ENCODE data around the gene DLX1. TPM values are rescaled to one million over a fixed set of nuclear protein-coding genes. Genes with fewer than 3 reads are reported as not detected.

DLX1 gene
- total and polyA plus RNA-seq, 9 of the 15 experiments (the other 6 are each of a cell fraction or from before 2014, with no cell fraction given) = 1.9 to 26.2 (median 9.6) TPM

DNA sequence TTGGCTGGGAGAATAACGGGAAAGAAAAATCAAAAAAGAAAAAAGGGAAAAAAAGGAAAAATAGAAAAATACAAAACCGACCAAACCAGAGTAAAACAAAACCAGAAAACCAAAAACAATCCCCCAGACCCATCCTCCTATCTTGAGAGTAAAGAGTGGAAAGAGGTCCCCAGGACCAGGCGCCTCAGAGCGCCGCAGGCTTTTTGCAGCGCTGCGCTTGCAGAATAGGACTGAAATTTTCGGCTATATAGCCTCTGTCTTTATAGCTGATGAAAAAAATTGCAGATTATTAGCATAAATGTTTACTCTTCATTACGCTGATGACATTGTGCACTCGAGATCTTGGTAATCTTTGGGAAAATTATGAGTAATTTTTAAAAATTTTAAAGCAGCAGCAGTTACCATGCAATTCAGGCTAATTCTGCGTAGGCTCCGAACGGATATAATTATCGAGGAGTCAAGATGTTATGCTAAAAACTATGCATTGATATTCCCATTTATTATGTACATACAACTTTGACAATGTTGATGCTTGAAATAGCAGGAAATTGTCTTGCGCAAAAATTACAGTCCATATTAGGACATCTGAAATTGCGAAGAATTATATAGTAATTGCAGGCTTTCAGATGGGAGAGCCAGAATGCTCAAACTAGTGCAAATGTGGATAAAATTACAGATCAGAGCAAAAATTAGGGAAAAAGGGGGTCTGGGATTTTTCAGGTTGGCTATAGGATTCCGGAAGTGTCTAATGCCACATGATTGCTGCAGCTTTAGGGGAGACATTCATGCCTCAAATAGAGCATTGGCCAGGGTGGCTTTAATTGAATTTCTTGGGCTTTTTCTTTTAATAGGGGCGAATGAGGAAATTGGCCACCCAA is 8.3 kb downstream of the DLX1 start (continued):
- TF ChIP-seq, protein P1, sequence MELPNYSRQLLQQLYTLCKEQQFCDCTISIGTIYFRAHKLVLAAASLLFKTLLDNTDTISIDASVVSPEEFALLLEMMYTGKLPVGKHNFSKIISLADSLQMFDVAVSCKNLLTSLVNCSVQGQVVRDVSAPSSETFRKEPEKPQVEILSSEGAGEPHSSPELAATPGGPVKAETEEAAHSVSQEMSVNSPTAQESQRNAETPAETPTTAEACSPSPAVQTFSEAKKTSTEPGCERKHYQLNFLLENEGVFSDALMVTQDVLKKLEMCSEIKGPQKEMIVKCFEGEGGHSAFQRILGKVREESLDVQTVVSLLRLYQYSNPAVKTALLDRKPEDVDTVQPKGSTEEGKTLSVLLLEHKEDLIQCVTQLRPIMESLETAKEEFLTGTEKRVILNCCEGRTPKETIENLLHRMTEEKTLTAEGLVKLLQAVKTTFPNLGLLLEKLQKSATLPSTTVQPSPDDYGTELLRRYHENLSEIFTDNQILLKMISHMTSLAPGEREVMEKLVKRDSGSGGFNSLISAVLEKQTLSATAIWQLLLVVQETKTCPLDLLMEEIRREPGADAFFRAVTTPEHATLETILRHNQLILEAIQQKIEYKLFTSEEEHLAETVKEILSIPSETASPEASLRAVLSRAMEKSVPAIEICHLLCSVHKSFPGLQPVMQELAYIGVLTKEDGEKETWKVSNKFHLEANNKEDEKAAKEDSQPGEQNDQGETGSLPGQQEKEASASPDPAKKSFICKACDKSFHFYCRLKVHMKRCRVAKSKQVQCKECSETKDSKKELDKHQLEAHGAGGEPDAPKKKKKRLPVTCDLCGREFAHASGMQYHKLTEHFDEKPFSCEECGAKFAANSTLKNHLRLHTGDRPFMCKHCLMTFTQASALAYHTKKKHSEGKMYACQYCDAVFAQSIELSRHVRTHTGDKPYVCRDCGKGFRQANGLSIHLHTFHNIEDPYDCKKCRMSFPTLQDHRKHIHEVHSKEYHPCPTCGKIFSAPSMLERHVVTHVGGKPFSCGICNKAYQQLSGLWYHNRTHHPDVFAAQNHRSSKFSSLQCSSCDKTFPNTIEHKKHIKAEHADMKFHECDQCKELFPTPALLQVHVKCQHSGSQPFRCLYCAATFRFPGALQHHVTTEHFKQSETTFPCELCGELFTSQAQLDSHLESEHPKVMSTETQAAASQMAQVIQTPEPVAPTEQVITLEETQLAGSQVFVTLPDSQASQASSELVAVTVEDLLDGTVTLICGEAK (IDR thresholded peaks at IDR 0.05) = peak; percentile 50; the same call in 1 of the 2 replicates
- TF ChIP-seq, protein P1 (CRISPR knock-in tag; IDR thresholded peaks at IDR 0.05) = no peak
- TF ChIP-seq SOX6 (IDR thresholded peaks at IDR 0.05) (no peak), RBM17 (IDR thresholded peaks at IDR 0.05; ENCODE audit: borderline replicate concordance, low read depth, low read length) (no peak), KDM4B (IDR thresholded peaks at IDR 0.05; ENCODE audit: borderline replicate concordance in 2 of 2, low read depth in 1 of 2) (no peak), HNRNPLL (IDR thresholded peaks at IDR 0.05; ENCODE audit: low read depth, low read length, poor library complexity, severe bottlenecking) (peak; percentile 1), ARID1B (IDR thresholded peaks at IDR 0.05) (no peak)
- TF ChIP-seq, protein P2, sequence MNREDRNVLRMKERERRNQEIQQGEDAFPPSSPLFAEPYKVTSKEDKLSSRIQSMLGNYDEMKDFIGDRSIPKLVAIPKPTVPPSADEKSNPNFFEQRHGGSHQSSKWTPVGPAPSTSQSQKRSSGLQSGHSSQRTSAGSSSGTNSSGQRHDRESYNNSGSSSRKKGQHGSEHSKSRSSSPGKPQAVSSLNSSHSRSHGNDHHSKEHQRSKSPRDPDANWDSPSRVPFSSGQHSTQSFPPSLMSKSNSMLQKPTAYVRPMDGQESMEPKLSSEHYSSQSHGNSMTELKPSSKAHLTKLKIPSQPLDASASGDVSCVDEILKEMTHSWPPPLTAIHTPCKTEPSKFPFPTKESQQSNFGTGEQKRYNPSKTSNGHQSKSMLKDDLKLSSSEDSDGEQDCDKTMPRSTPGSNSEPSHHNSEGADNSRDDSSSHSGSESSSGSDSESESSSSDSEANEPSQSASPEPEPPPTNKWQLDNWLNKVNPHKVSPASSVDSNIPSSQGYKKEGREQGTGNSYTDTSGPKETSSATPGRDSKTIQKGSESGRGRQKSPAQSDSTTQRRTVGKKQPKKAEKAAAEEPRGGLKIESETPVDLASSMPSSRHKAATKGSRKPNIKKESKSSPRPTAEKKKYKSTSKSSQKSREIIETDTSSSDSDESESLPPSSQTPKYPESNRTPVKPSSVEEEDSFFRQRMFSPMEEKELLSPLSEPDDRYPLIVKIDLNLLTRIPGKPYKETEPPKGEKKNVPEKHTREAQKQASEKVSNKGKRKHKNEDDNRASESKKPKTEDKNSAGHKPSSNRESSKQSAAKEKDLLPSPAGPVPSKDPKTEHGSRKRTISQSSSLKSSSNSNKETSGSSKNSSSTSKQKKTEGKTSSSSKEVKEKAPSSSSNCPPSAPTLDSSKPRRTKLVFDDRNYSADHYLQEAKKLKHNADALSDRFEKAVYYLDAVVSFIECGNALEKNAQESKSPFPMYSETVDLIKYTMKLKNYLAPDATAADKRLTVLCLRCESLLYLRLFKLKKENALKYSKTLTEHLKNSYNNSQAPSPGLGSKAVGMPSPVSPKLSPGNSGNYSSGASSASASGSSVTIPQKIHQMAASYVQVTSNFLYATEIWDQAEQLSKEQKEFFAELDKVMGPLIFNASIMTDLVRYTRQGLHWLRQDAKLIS (CRISPR knock-in tag; IDR thresholded peaks at IDR 0.05) = no peak
- TF ChIP-seq, protein P3, sequence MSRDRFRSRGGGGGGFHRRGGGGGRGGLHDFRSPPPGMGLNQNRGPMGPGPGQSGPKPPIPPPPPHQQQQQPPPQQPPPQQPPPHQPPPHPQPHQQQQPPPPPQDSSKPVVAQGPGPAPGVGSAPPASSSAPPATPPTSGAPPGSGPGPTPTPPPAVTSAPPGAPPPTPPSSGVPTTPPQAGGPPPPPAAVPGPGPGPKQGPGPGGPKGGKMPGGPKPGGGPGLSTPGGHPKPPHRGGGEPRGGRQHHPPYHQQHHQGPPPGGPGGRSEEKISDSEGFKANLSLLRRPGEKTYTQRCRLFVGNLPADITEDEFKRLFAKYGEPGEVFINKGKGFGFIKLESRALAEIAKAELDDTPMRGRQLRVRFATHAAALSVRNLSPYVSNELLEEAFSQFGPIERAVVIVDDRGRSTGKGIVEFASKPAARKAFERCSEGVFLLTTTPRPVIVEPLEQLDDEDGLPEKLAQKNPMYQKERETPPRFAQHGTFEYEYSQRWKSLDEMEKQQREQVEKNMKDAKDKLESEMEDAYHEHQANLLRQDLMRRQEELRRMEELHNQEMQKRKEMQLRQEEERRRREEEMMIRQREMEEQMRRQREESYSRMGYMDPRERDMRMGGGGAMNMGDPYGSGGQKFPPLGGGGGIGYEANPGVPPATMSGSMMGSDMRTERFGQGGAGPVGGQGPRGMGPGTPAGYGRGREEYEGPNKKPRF (IDR thresholded peaks at IDR 0.05; ENCODE audit: low read depth, low read length) = no peak

All from K562 (cell line).